Measurements from ENCODE around the gene LAMC1.
"Not testable (repeated sequence)": the region's sequence is repeated elsewhere in the genome, so short reads cannot be mapped to it uniquely, and the experiment has no call there.

LAMC1 gene

DNA sequence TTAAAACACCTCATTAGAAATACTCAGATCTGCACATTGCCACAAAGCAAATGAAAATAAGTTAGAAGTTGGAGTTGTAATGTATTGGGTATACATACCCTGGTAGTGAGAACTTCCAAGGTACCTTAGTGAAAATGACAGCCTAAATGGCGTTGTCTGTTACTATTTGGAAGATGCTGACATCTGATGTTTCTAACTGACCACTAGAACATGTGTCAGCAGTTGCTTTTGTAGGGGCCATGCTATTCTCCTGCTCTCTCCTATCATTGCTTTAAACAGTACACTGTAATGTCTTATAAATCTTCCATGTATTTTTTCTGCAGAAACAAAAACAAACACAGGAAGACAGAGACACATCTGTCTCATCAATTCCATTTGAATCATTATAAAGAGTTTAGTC, 40.1 kb downstream of the LAMC1 start:
- CTCF ChIA-PET = interaction anchor here (0.6 kb wide), 1 partner anchor 158 kb away, joined by 4 read pairs; no protein-coding TSS in a partner anchor
- TF ChIP-seq ZBTB7A (tag by site-specific recombination; IDR thresholded peaks at IDR 0.05; ENCODE audit: low read depth) = no peak
- Histone ChIP-seq H3K36me3 (ENCODE audit: control insufficient read depth in 2 of 2, insufficient read depth in 1 of 2, low read length in 2 of 2) (no peaks in the 10 kb centered on the region), H3K4me1 (ENCODE audit: control insufficient read depth, insufficient read depth, low read length) (0 out of 2 replicates have a peak, but pooled peaks cover 4% of the 10 kb centered on the region), H3K9me3 (ENCODE audit: control insufficient read depth, insufficient read depth, low read depth, low read length) (no peaks in the 10 kb centered on the region), H3K4me3 (ENCODE audit: low read depth, low read length) (no peak overlapping the region), H3K27ac (ENCODE audit: extremely low read depth, low read depth, low read length) (no peak overlapping the region)
- POLR2A ChIA-PET = no interaction called here

DNA sequence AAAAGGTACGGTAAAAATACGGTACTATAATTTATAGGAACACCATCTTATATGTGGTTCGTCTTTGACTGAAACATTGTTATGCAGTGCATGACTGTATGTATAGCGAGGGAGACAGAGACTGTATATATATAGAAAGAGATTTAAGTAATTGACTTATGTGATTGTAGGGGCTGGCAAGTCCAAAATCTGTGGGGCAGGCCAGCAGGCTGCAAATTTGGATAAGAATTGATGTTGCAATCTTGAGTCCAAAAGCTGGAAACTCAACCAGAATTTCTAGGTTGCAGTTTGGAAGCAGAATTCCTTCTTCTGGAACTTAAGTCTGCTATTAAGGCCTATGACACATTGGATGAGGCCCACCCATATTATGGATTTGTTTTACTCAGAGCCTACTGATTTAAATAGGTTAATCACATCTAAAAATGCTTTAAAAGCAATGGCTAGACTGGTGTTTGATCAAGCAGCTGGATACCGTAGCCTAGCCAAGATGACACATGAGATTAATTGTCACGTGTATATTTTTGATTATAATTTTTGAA, 42.0 kb downstream of the LAMC1 start:
- Histone ChIP-seq H3K36me3 (ENCODE audit: control insufficient read depth in 2 of 2, insufficient read depth in 1 of 2, low read length in 2 of 2) (no peaks in the 10 kb centered on the region), H3K4me1 (ENCODE audit: control insufficient read depth, insufficient read depth, low read length) (peaks cover 6% of the 10 kb centered on the region; the same call in 1 of the 2 replicates), H3K4me3 (ENCODE audit: low read depth, low read length) (no peak overlapping the region), H3K9me3 (ENCODE audit: control insufficient read depth, insufficient read depth, low read depth, low read length) (no peaks in the 10 kb centered on the region), H3K27ac (ENCODE audit: extremely low read depth, low read depth, low read length) (no peak overlapping the region)
- TF ChIP-seq SETDB1 (IDR thresholded peaks at IDR 0.05; ENCODE audit: insufficient read length, low read length) (peak; percentile 19), SALL2 (tag by site-specific recombination; IDR thresholded peaks at IDR 0.05; ENCODE audit: borderline replicate concordance) (no peak)
- ChIA-PET CTCF (interaction anchor here (0.6 to 1.2 kb wide), 3 partner anchors 12 to 25 kb away, joined by 3 read pairs; no protein-coding TSS in a partner anchor), POLR2A (no interaction called here)

DNA sequence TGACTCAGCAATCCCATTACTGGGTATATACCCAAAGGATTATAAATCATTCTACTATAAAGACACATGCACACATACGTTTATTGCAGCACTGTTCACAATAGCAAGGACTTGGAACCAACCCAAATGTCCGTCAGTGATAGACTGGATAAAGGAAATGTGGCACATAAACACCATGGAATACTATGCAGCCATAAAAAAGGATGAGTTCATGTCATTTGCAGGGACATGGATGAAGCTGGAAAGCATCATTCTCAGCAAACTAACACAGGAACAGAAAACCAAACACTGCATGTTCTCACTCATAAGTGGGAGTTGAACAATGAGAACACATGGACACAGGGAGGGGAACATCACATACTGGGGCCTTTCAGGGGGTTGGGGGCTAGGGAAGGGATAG, 43.2 kb downstream of the LAMC1 start:
- H3K4me1 ChIP-seq (ENCODE audit: control insufficient read depth, insufficient read depth, low read length); POLR2A ChIA-PET; H3K4me3 ChIP-seq (ENCODE audit: low read depth, low read length); H3K36me3 ChIP-seq (ENCODE audit: control insufficient read depth in 2 of 2, insufficient read depth in 1 of 2, low read length in 2 of 2); H3K9me3 ChIP-seq (ENCODE audit: control insufficient read depth, insufficient read depth, low read depth, low read length); H3K27ac ChIP-seq (ENCODE audit: extremely low read depth, low read depth, low read length): not testable (repeated sequence)
- CTCF ChIA-PET = interaction anchor here (1.0 to 1.2 kb wide), 2 partner anchors 22 to 32 kb away, joined by 3 read pairs; no protein-coding TSS in a partner anchor
- TF ChIP-seq, protein P1, sequence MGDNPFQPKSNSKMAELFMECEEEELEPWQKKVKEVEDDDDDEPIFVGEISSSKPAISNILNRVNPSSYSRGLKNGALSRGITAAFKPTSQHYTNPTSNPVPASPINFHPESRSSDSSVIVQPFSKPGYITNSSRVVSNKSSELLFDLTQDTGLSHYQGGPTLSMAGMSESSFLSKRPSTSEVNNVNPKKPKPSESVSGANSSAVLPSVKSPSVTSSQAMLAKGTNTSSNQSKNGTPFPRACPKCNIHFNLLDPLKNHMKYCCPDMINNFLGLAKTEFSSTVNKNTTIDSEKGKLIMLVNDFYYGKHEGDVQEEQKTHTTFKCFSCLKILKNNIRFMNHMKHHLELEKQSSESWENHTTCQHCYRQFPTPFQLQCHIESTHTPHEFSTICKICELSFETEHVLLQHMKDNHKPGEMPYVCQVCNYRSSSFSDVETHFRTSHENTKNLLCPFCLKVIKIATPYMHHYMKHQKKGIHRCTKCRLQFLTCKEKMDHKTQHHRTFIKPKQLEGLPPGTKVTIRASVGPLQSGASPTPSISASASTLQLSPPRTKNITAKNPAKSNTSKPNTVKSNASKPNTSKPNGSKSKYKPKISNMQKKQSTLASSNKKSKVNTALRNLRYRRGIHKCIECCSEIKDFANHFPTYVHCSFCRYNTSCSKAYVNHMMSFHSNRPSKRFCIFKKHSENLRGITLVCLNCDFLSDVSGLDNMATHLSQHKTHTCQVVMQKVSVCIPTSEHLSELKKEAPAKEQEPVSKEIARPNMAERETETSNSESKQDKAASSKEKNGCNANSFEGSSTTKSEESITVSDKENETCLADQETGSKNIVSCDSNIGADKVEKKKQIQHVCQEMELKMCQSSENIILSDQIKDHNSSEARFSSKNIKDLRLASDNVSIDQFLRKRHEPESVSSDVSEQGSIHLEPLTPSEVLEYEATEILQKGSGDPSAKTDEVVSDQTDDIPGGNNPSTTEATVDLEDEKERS (tag by site-specific recombination; IDR thresholded peaks at IDR 0.05) = peak; percentile 91
- peak; percentile 100 for TF ChIP-seq ZNF146 (tag by site-specific recombination; IDR thresholded peaks at IDR 0.05)
- TF ChIP-seq, protein P2, sequence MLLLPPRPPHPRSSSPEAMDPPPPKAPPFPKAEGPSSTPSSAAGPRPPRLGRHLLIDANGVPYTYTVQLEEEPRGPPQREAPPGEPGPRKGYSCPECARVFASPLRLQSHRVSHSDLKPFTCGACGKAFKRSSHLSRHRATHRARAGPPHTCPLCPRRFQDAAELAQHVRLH (tag by site-specific recombination; IDR thresholded peaks at IDR 0.05) = peak; percentile 91

DNA sequence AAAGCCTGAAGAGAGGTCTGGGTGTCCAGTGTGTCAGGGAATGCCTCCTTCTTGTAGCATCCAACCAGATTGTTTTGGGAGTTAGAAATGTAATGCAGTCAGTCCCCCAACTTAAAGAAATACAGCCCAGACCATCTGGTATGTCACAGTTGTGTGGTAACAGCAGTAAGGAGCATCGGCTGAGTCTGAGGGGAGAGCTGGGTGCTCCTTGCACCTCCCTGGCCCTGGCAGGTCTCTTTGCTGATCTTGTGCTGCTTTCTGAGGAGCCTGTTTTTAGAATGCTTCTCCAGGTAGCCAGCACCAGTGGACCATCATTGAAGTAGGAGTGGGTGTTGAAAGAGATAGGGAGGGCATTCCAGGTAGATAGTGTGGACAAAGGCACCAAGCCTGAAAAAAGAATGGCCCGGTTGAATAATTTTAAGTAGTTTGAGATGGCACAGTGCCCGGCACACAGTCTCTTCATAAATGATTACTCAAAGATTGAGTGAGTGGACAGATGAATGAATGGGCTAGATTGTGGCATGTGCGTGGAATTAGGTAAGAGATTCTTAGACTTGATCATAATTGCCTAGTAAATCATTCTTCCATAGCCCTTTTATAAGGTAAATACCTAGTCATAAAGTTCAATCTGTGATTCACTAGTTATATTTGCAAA, 46.5 kb downstream of the LAMC1 start:
- POLR2A ChIA-PET = no interaction called here
- Histone ChIP-seq H3K9me3 (ENCODE audit: control insufficient read depth, insufficient read depth, low read depth, low read length) (no peaks in the 10 kb centered on the region), H3K27ac (ENCODE audit: extremely low read depth, low read depth, low read length) (no peak overlapping the region), H3K4me1 (ENCODE audit: control insufficient read depth, insufficient read depth, low read length) (peaks cover 23% of the 10 kb centered on the region), H3K36me3 (ENCODE audit: control insufficient read depth in 2 of 2, insufficient read depth in 1 of 2, low read length in 2 of 2) (no peaks in the 10 kb centered on the region), H3K4me3 (ENCODE audit: low read depth, low read length) (no peak overlapping the region)
- CTCF ChIA-PET = interaction anchor here (0.5 to 1.0 kb wide), 5 partner anchors 9 to 238 kb away, joined by 3 read pairs; no protein-coding TSS in a partner anchor
- TF ChIP-seq ZNF677 (tag by site-specific recombination; IDR thresholded peaks at IDR 0.05) (no peak), OSR2 (tag by site-specific recombination; IDR thresholded peaks at IDR 0.05) (0 out of 2 replicates have a peak, but pooled peaks have one; percentile 21), ZNF155 (tag by site-specific recombination; IDR thresholded peaks at IDR 0.05) (no peak), FEZF1 (tag by site-specific recombination; IDR thresholded peaks at IDR 0.05) (no peak), ZNF629 (tag by site-specific recombination; IDR thresholded peaks at IDR 0.05) (peak; percentile 24; the same call in 1 of the 2 replicates), ZNF664 (tag by site-specific recombination; IDR thresholded peaks at IDR 0.05) (no peak), ZNF76 (tag by site-specific recombination; IDR thresholded peaks at IDR 0.05; ENCODE audit: borderline replicate concordance, low read depth) (no peak)
- TF ChIP-seq, protein P3, sequence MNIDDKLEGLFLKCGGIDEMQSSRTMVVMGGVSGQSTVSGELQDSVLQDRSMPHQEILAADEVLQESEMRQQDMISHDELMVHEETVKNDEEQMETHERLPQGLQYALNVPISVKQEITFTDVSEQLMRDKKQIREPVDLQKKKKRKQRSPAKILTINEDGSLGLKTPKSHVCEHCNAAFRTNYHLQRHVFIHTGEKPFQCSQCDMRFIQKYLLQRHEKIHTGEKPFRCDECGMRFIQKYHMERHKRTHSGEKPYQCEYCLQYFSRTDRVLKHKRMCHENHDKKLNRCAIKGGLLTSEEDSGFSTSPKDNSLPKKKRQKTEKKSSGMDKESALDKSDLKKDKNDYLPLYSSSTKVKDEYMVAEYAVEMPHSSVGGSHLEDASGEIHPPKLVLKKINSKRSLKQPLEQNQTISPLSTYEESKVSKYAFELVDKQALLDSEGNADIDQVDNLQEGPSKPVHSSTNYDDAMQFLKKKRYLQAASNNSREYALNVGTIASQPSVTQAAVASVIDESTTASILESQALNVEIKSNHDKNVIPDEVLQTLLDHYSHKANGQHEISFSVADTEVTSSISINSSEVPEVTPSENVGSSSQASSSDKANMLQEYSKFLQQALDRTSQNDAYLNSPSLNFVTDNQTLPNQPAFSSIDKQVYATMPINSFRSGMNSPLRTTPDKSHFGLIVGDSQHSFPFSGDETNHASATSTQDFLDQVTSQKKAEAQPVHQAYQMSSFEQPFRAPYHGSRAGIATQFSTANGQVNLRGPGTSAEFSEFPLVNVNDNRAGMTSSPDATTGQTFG (tag by site-specific recombination; IDR thresholded peaks at IDR 0.05; ENCODE audit: borderline replicate concordance) = no peak
- TF ChIP-seq, protein P4, sequence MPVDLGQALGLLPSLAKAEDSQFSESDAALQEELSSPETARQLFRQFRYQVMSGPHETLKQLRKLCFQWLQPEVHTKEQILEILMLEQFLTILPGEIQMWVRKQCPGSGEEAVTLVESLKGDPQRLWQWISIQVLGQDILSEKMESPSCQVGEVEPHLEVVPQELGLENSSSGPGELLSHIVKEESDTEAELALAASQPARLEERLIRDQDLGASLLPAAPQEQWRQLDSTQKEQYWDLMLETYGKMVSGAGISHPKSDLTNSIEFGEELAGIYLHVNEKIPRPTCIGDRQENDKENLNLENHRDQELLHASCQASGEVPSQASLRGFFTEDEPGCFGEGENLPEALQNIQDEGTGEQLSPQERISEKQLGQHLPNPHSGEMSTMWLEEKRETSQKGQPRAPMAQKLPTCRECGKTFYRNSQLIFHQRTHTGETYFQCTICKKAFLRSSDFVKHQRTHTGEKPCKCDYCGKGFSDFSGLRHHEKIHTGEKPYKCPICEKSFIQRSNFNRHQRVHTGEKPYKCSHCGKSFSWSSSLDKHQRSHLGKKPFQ (tag by site-specific recombination; IDR thresholded peaks at IDR 0.05) = no peak
- TF ChIP-seq, protein P5, sequence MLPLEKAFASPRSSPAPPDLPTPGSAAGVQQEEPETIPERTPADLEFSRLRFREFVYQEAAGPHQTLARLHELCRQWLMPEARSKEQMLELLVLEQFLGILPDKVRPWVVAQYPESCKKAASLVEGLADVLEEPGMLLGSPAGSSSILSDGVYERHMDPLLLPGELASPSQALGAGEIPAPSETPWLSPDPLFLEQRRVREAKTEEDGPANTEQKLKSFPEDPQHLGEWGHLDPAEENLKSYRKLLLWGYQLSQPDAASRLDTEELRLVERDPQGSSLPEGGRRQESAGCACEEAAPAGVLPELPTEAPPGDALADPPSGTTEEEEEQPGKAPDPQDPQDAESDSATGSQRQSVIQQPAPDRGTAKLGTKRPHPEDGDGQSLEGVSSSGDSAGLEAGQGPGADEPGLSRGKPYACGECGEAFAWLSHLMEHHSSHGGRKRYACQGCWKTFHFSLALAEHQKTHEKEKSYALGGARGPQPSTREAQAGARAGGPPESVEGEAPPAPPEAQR (tag by site-specific recombination; IDR thresholded peaks at IDR 0.05) = no peak

All from HEK293 (cell line).